Upper lobe of right lung (tissue), 1 donor: ENCODE results near the gene MED25. TPM values are rescaled to one million over a fixed set of nuclear protein-coding genes. Genes with fewer than 3 reads are reported as not detected.

Experiments used
- ATAC-seq: fragments of 200-7000 bp; cut with Tn5 transposase; one replicate; pipeline ENCODE4 v1.9.1; 2020; ENCODE audit warnings: mild to moderate bottlenecking, moderate library complexity
- DNase-seq: peaks from one replicate; pipeline ENCODE4 v3.0.0-alpha.2; 2020
- H3K27ac ChIP-seq: fragments of 200-600 bp; one replicate; pipeline ENCODE4 v1.8.0; 2022
- H3K27me3 ChIP-seq: fragments of 200-600 bp; one replicate; pipeline ENCODE4 v1.8.0; 2022; ENCODE audit warnings: mild to moderate bottlenecking
- H3K36me3 ChIP-seq: fragments of 200-600 bp; one replicate; pipeline ENCODE4 v1.8.0; 2022
- H3K4me1 ChIP-seq: fragments of 200-600 bp; one replicate; pipeline ENCODE4 v1.8.0; 2022
- H3K4me3 ChIP-seq: fragments of 200-600 bp; one replicate; pipeline ENCODE4 v1.8.0; 2022; ENCODE audit warnings: mild to moderate bottlenecking
- H3K9me3 ChIP-seq: fragments of 200-600 bp; one replicate; pipeline ENCODE4 v1.8.0; 2022
- CTCF ChIP-seq: fragments of 200-600 bp; IDR thresholded peaks from one replicate; pipeline ENCODE4 v1.8.0; 2022; ENCODE audit warnings: antibody characterized with exemption
- intact Hi-C: fragments of 100-400 bp; cut with DNase I; formaldehyde crosslinking; loops from one replicate; pipeline ENCODE4 v1.11.0; 2022
- long read RNA-seq: library from polyadenylated mRNA; unstranded; transcript quantifications from one replicate; pipeline ENCODE4 v2.0.0, GENCODE V29; 2021
- total RNA-seq: library from RNA; stranded (reverse); fragmentation: NEBNext Ultra II Directional; extraction: Animal tissue kit (Norgen Biotek cat#: 25700); gene quantifications from one replicate; pipeline ENCODE4 v1.2.1, GENCODE V29; 2021
- donor health status: DM: no; HTN: yes; CAD: no; lungs with severe emphysema.

Gene MED25
- 45.9 TPM for total RNA-seq
- long read RNA-seq, transcript MED25-201 (18 exons, 2,332 nt) = major isoform, 5 of 45 reads
- long read RNA-seq, partial matches to known transcripts = 25 of 45 reads
- long read RNA-seq, other reads (novel, unspliced or antisense) = 13 of 45 reads

GRCh38 chr19:49817964-49818648 lies at the start of gene MED25:
Gene MED25 (plus strand): TSS chr19:49818289. CDS start chr19:49818342, 53 bp downstream.
- peak; percentile 85 for ATAC-seq
- Histone ChIP-seq H3K4me1 (peaks cover 9% of the 10 kb centered on the region), H3K27ac (peak within 1 kb of the TSS; percentile 99), H3K27me3 (no peaks in the 10 kb centered on the region), H3K36me3 (peaks cover 2% of the 10 kb centered on the region), H3K4me3 (peak within 1 kb of the TSS; percentile 81), H3K9me3 (no peaks in the 10 kb centered on the region)
- peak; percentile 40 for TF ChIP-seq CTCF
- intact Hi-C loops = no loop called here
- DNase-seq = peak; percentile 95

DNA sequence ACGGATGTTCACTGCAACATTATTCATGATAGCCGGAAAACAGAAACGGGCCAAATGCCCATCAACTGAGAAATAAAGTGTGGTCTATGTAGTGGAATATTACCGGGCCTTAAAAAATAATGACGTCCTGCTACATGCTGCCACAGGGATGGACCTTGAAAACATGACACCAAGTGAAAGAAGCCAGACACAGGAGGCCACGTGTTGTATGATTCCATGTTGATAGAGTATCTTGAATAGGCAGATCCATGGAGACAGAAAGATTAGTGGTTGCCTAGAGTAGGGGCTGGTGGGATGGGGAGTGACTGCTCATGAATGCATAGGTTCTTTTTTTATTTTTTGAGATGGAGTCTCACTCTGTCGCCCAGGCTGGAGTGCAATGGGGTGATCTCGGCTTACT lies 47.6 kb upstream of the MED25 start:
- ATAC-seq = no peak
- no peaks in the 10 kb centered on the region for H3K27me3 ChIP-seq
- H3K4me3 ChIP-seq = no peak overlapping the region
- no peak overlapping the region for H3K27ac ChIP-seq
- H3K4me1 ChIP-seq = peaks cover 16% of the 10 kb centered on the region
- no peaks in the 10 kb centered on the region for H3K9me3 ChIP-seq
- DNase-seq = no peak
- no peak for TF ChIP-seq CTCF
- no peaks in the 10 kb centered on the region for H3K36me3 ChIP-seq
- intact Hi-C loops = no loop called here

GRCh38 chr19:49771674-49772139 lies 46.4 kb upstream of the MED25 start:
- no peaks in the 10 kb centered on the region for H3K36me3 ChIP-seq
- no peaks in the 10 kb centered on the region for H3K9me3 ChIP-seq
- no peak overlapping the region for H3K4me3 ChIP-seq
- peaks cover 16% of the 10 kb centered on the region for H3K4me1 ChIP-seq
- no peak for TF ChIP-seq CTCF
- no peak for DNase-seq
- no peak overlapping the region for H3K27ac ChIP-seq
- no peak for ATAC-seq
- no peaks in the 10 kb centered on the region for H3K27me3 ChIP-seq
- intact Hi-C loops = no loop called here

- Histone ChIP-seq H3K9me3 (no peaks in the 10 kb centered on the region), H3K27ac (no peak overlapping the region), H3K27me3 (no peaks in the 10 kb centered on the region), H3K36me3 (no peaks in the 10 kb centered on the region), H3K4me1 (peaks cover 10% of the 10 kb centered on the region), H3K4me3 (no peak overlapping the region)
- intact Hi-C loops = no loop called here
- TF ChIP-seq CTCF = no peak
- ATAC-seq (no peak), DNase-seq (no peak)
Measured at GRCh38 chr19:49772850-49773432, 45.1 kb upstream of the MED25 start.

GRCh38 chr19:49773663-49774350 lies 44.3 kb upstream of the MED25 start:
- no peak for ATAC-seq
- intact Hi-C loops = no loop called here

More at GRCh38 chr19:49773663-49774350, 44.3 kb upstream of the MED25 start:
- no peak for DNase-seq
- Histone ChIP-seq H3K9me3 (no peaks in the 10 kb centered on the region), H3K27ac (no peak overlapping the region), H3K4me1 (peaks cover 1% of the 10 kb centered on the region), H3K36me3 (no peaks in the 10 kb centered on the region), H3K27me3 (no peaks in the 10 kb centered on the region), H3K4me3 (no peak overlapping the region)
- TF ChIP-seq CTCF = no peak
